GM23338 (cell line): ENCODE results near the gene MYO9B.

Source experiments
- EZH2 ChIP-seq: fragments of 200-600 bp; sonication (generic); IDR thresholded peaks from one replicate; pipeline ENCODE4 v1.8.0; 2017; ENCODE audit warnings: antibody characterized with exemption, mild to moderate bottlenecking, low read depth; ENCODE audit not compliant: unreplicated experiment
- TF ChIP-seq, protein P1 (sequence below), 2 experiments: fragments of 200-600 bp in 1 of 2; sonication (generic) in 1 of 2; conservative IDR thresholded peaks; 2 replicates each; pipeline versions ENCODE4 v1.5.1 to v1.6.1; 2016 to 2017; ENCODE audit warnings: antibody characterized with exemption in 2 of 2, low read depth in 2 of 2, mild to moderate bottlenecking in 2 of 2, moderate library complexity in 1 of 2

DNA sequence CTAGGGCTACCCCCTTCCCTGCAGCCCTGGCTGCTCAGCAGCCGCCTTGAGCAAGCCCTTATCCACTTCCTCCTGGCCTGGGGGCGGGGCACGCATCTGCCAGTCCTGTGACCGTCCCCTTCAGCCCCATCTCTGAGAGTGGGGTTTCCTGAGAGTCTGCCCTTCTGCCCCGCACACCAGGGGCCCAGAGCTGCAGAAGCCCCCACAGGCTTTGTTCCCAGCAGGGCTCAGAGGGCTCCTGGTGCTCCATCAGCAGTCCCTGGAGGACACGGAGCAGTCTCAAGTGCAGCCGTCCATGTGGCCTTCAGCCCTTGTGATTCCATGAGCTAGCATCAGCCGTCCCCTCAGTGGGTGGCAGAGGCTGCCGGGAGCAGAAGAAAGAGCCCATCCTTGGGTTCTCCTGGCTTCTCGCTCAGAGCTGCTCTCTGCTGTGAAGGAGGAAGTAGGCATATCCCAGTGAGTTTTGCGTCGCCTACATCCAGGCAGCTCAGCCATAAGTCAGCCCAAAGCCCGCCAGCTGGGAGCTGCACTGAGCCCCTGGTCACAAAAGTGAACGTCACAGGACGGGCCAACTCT lies 16.3 kb downstream of the MYO9B start:
- no peak for TF ChIP-seq EZH2
- TF ChIP-seq, protein P1, sequence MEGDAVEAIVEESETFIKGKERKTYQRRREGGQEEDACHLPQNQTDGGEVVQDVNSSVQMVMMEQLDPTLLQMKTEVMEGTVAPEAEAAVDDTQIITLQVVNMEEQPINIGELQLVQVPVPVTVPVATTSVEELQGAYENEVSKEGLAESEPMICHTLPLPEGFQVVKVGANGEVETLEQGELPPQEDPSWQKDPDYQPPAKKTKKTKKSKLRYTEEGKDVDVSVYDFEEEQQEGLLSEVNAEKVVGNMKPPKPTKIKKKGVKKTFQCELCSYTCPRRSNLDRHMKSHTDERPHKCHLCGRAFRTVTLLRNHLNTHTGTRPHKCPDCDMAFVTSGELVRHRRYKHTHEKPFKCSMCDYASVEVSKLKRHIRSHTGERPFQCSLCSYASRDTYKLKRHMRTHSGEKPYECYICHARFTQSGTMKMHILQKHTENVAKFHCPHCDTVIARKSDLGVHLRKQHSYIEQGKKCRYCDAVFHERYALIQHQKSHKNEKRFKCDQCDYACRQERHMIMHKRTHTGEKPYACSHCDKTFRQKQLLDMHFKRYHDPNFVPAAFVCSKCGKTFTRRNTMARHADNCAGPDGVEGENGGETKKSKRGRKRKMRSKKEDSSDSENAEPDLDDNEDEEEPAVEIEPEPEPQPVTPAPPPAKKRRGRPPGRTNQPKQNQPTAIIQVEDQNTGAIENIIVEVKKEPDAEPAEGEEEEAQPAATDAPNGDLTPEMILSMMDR (conservative IDR thresholded peaks at IDR 0.05; ENCODE audit: low read depth in 2 of 2) = no peak
